ENCODE measurements around the gene RSRC1. TPM values are rescaled to one million over a fixed set of nuclear protein-coding genes. Genes with fewer than 3 reads are reported as not detected.

Gene RSRC1
- total and polyA plus RNA-seq, 2 of the 8 experiments (the other 6 are each of a cell fraction or from before 2014, with no cell fraction given) = 2.0 to 27.9 TPM

DNA sequence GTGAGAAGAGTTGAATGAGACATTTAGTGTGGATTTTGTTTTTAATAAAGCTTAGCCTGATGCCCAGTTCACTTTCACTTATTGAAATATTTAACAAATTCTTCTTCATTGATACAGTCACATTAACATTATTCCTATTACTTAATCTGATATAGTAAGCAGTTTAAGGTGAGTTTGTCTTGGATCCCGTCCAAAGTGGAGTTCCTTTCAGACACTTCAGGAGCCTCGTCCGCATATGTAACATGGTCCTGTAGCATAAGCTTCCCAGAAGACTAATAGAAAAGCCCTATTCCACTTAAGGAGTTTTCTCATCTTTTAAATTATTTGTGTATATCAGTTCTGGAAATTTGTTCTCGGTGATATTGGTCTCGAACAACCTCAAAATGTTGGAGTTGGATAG, 421.4 kb downstream of the RSRC1 start:
- Histone ChIP-seq H3K36me3 (ENCODE audit: control insufficient read depth in 2 of 4, insufficient read depth in 4 of 4, low read length in 3 of 4) (no peaks in the 10 kb centered on the region), H3K56ac (replicated peaks; ENCODE audit: insufficient read length, low read depth, low read length) (no peak overlapping the region), H2BK120ac (replicated peaks; ENCODE audit: low read depth, low read length) (no peak overlapping the region), H3K4me3 (ENCODE audit: extremely low read depth in 1 of 4, insufficient read depth in 2 of 4, low read depth in 3 of 4, low read length in 4 of 4) (no peak overlapping the region), H3K9ac (replicated peaks in 1 of 4; ENCODE audit: extremely low read depth in 1 of 4, low read depth in 3 of 4, low read length in 3 of 4) (no peak overlapping the region), H3K4me1 (replicated peaks in 1 of 4; ENCODE audit: control insufficient read depth in 3 of 4, insufficient read depth in 4 of 4, low read length in 3 of 4) (no peaks in the 10 kb centered on the region), H3K23ac (ENCODE audit: insufficient read length) (no peak overlapping the region), H3K14ac (ENCODE audit: insufficient read length) (no peak overlapping the region), H4K8ac (ENCODE audit: extremely low read depth, insufficient read depth, low read length) (no peak overlapping the region), H3K18ac (ENCODE audit: extremely low read depth, low read length) (no peak overlapping the region), H2BK20ac (ENCODE audit: low read length) (no peak overlapping the region), H3K27ac (ENCODE audit: low read depth, low read length) (no peak overlapping the region), H2AK5ac (ENCODE audit: low read depth, low read length) (no peak overlapping the region), H3K4ac (replicated peaks; ENCODE audit: insufficient read length, low read depth, low read length) (no peak overlapping the region), H3K27me3 (replicated peaks in 1 of 4; ENCODE audit: control insufficient read depth in 3 of 4, extremely low read depth in 1 of 4, insufficient read depth in 3 of 4, low read length in 3 of 4) (no peaks in the 10 kb centered on the region), H4K20me1 (replicated peaks in 1 of 2; ENCODE audit: control insufficient read depth in 1 of 2, insufficient read depth in 2 of 2, low read length in 2 of 2) (no peaks in the 10 kb centered on the region), H2BK5ac (ENCODE audit: low read depth, low read length) (no peak overlapping the region), H2BK15ac (ENCODE audit: low read length) (no peak overlapping the region), H2AFZ (ENCODE audit: low read length) (no peak overlapping the region), H2BK12ac (ENCODE audit: low read depth, low read length) (no peak overlapping the region), H3K4me2 (ENCODE audit: insufficient read depth in 1 of 2, low read depth in 2 of 2, low read length in 2 of 2) (no peak overlapping the region), H4K91ac (replicated peaks; ENCODE audit: insufficient read length, low read length) (no peak overlapping the region), H3K9me3 (ENCODE audit: insufficient read depth in 2 of 2, low read depth in 1 of 2, low read length in 1 of 2) (no peaks in the 10 kb centered on the region), H3K23me2 (ENCODE audit: low read depth, low read length) (no peaks in the 10 kb centered on the region), H4K5ac (ENCODE audit: insufficient read length, low read depth, low read length) (no peak overlapping the region), H3K79me2 (ENCODE audit: control insufficient read depth in 1 of 2, insufficient read depth in 2 of 2, low read length in 2 of 2) (no peaks in the 10 kb centered on the region), H3K79me1 (ENCODE audit: low read depth, low read length) (no peaks in the 10 kb centered on the region)
- ChIA-PET CTCF (ENCODE audit: partially characterized antibody) (interaction anchor here (0.6 to 2.0 kb wide), 11 partner anchors 9 to 925 kb away, joined by 3 to 9 read pairs (median 4); partner anchors contain the start of gene RSRC1), POLR2A (ENCODE audit: partially characterized antibody) (no interaction called here)
- TF ChIP-seq TAF1 (IDR thresholded peaks at IDR 0.05; ENCODE audit: low read depth, low read length) (no peak), GABPA (IDR thresholded peaks at IDR 0.05; ENCODE audit: borderline replicate concordance, insufficient read depth, low read length) (no peak)
- FAIRE-seq (no peak), DNase-seq (ENCODE audit: low read depth in 1 of 2, low spot score in 2 of 2) (no peak)
- 88% methylated on average over 5 of the region's 5 CpGs; no CpG with 5 or more reads in 1 of the 2 experiments for WGBS, 2 experiments (ENCODE audit: extremely low coverage in 1 of 2, insufficient coverage in 1 of 2, insufficient read length in 1 of 2, insufficient replicate concordance in 2 of 2, low coverage in 1 of 2, low lambda C conversion rate in 2 of 2, missing lambda C conversion rate in 1 of 2)

Measured in H1 (cell line).